H9 (cell line): ENCODE results near the gene AFF2. TPM values are rescaled to one million over a fixed set of nuclear protein-coding genes. Genes with fewer than 3 reads are reported as not detected.

Experiments used
- DNase-seq: peaks from one replicate; pipeline ENCODE4 v3.0.0-alpha.2; 2017
- H2AFZ ChIP-seq: one replicate; pipeline ENCODE4 v1.6.1; 2013; ENCODE audit warnings: mild to moderate bottlenecking, low read length, control low read depth, moderate library complexity
- H2AK5ac ChIP-seq: 2 replicates; pipeline ENCODE4 v1.6.1; 2013; ENCODE audit warnings: low read length, control low read depth, mixed read lengths; ENCODE audit not compliant: insufficient read length
- H2BK120ac ChIP-seq: one replicate; pipeline ENCODE4 v1.6.1; 2013; ENCODE audit warnings: low read depth, mild to moderate bottlenecking, low read length, control low read depth, inconsistent platforms; ENCODE audit not compliant: poor library complexity, severe bottlenecking
- H2BK12ac ChIP-seq: 2 replicates; pipeline ENCODE4 v1.6.1; 2013; ENCODE audit warnings: low read length, control low read depth, mixed read lengths, low read depth; ENCODE audit not compliant: insufficient read length
- H2BK15ac ChIP-seq: 2 replicates; pipeline ENCODE4 v1.6.1; 2013; ENCODE audit warnings: low read depth, low read length, control low read depth
- H2BK20ac ChIP-seq: one replicate; pipeline ENCODE4 v1.6.1; 2013; ENCODE audit warnings: low read depth, mild to moderate bottlenecking, low read length, control low read depth, inconsistent platforms; ENCODE audit not compliant: poor library complexity, severe bottlenecking
- H2BK5ac ChIP-seq: 2 replicates; pipeline ENCODE4 v1.6.1; 2013; ENCODE audit warnings: low read length, control low read depth, mixed read lengths; ENCODE audit not compliant: insufficient read length
- H3K14ac ChIP-seq: 2 replicates; pipeline ENCODE4 v1.6.1; 2013; ENCODE audit warnings: low read length, control low read depth; ENCODE audit not compliant: insufficient read depth
- H3K18ac ChIP-seq: 2 replicates; pipeline ENCODE4 v1.6.1; 2013; ENCODE audit warnings: low read depth, mild to moderate bottlenecking, mixed read lengths, low read length, control low read depth; ENCODE audit not compliant: insufficient read length
- H3K23ac ChIP-seq: 2 replicates; pipeline ENCODE4 v1.6.1; 2013; ENCODE audit warnings: low read length, control low read depth, mixed read lengths, low read depth; ENCODE audit not compliant: insufficient read length
- H3K23me2 ChIP-seq: 2 replicates; pipeline ENCODE4 v1.6.1; 2013; ENCODE audit warnings: low read depth, mild to moderate bottlenecking, mixed read lengths, low read length, control low read depth; ENCODE audit not compliant: insufficient read length, poor library complexity, severe bottlenecking
- H3K27ac ChIP-seq: 2 replicates; pipeline ENCODE4 v1.5.1; 2013; ENCODE audit warnings: low read length, control low read depth, mixed read lengths, low read depth; ENCODE audit not compliant: insufficient read length
- H3K27me3 ChIP-seq: 2 replicates; pipeline ENCODE4 v1.6.1; 2013; ENCODE audit warnings: low read length, control low read depth, inconsistent platforms; ENCODE audit not compliant: insufficient read depth
- H3K4ac ChIP-seq: 2 replicates; pipeline ENCODE4 v1.6.1; 2013; ENCODE audit warnings: low read depth, mild to moderate bottlenecking, control low read depth, inconsistent platforms, low read length, moderate library complexity
- H3K4me1 ChIP-seq: 2 replicates; pipeline ENCODE4 v1.6.1; 2013; ENCODE audit warnings: low read length, control low read depth, inconsistent platforms; ENCODE audit not compliant: insufficient read depth
- H3K4me2 ChIP-seq: 2 replicates; pipeline ENCODE4 v1.6.1; 2013; ENCODE audit warnings: low read length, control low read depth, mixed read lengths; ENCODE audit not compliant: insufficient read length, insufficient read depth
- H3K56ac ChIP-seq: 2 replicates; pipeline ENCODE4 v1.6.1; 2013; ENCODE audit warnings: low read depth, mild to moderate bottlenecking, mixed read lengths, low read length, control low read depth; ENCODE audit not compliant: insufficient read length
- H3K79me1 ChIP-seq: 2 replicates; pipeline ENCODE4 v1.6.1; 2013; ENCODE audit warnings: low read depth, mild to moderate bottlenecking, moderate library complexity, low read length, control low read depth, inconsistent platforms; ENCODE audit not compliant: insufficient read depth, poor library complexity, severe bottlenecking
- H3K79me2 ChIP-seq: 2 replicates; pipeline ENCODE4 v1.6.1; 2013; ENCODE audit warnings: low read length, control low read depth, inconsistent platforms; ENCODE audit not compliant: insufficient read depth
- H3K9ac ChIP-seq: 2 replicates; pipeline ENCODE4 v1.6.1; 2013; ENCODE audit warnings: low read length, control low read depth, mixed read lengths; ENCODE audit not compliant: insufficient read length; ENCODE audit errors: extremely low read depth
- H3K9me3 ChIP-seq: one replicate; pipeline ENCODE4 v1.6.1; 2013; ENCODE audit warnings: low read depth, low read length, inconsistent platforms; ENCODE audit not compliant: control insufficient read depth
- H3T11ph ChIP-seq: one replicate; pipeline ENCODE4 v1.6.1; 2013; ENCODE audit warnings: mild to moderate bottlenecking, low read length, control low read depth, inconsistent platforms
- H4K20me1 ChIP-seq: one replicate; pipeline ENCODE4 v1.6.1; 2013; ENCODE audit not compliant: control insufficient read depth, insufficient read length, insufficient read depth
- H4K5ac ChIP-seq: 2 replicates; pipeline ENCODE4 v1.6.1; 2013; ENCODE audit warnings: low read depth, mild to moderate bottlenecking, mixed read lengths, low read length, control low read depth; ENCODE audit not compliant: insufficient read length
- H4K8ac ChIP-seq: replicated peaks from 2 replicates; pipeline ENCODE4 v1.6.1; 2013; ENCODE audit warnings: low read length, control low read depth, mixed read lengths, low read depth; ENCODE audit not compliant: insufficient read length
- H4K91ac ChIP-seq: 2 replicates; pipeline ENCODE4 v1.6.1; 2013; ENCODE audit warnings: low read depth, mild to moderate bottlenecking, moderate library complexity, mixed read lengths, low read length, control low read depth; ENCODE audit not compliant: insufficient read length
- H3K27ac Mint-ChIP-seq, 3 experiments: 2 replicates in 2 of 3; 3 replicates in 1 of 3; pipeline ENCODE4 v1.8.0; 2020 to 2021; ENCODE audit warnings: mixed read lengths in 3 of 3, mild to moderate bottlenecking in 1 of 3, moderate library complexity in 1 of 3
- H3K27me3 Mint-ChIP-seq: 2 replicates; pipeline ENCODE4 v1.8.0; 2021; ENCODE audit warnings: low read depth, mild to moderate bottlenecking, moderate library complexity, mixed read lengths
- H3K36me3 Mint-ChIP-seq, 3 experiments: 2 replicates in 2 of 3; 3 replicates in 1 of 3; pipeline ENCODE4 v1.8.0; 2020 to 2021; ENCODE audit warnings: low read depth in 3 of 3, mixed read lengths in 3 of 3; ENCODE audit not compliant: insufficient read depth in 1 of 3
- H3K4me1 Mint-ChIP-seq, 2 experiments: 2 replicates each; pipeline ENCODE4 v1.8.0; 2020; ENCODE audit warnings: mixed read lengths in 2 of 2
- H3K4me3 Mint-ChIP-seq, 2 experiments: 2 replicates in 1 of 2; 3 replicates in 1 of 2; pipeline ENCODE4 v1.8.0; 2020 to 2021; ENCODE audit warnings: mild to moderate bottlenecking in 2 of 2, mixed read lengths in 2 of 2, moderate library complexity in 1 of 2
- H3K9me3 Mint-ChIP-seq, 2 experiments: 2 replicates in 1 of 2; 3 replicates in 1 of 2; pipeline ENCODE4 v1.8.0; 2020; ENCODE audit warnings: mild to moderate bottlenecking in 2 of 2, mixed read lengths in 2 of 2, moderate library complexity in 1 of 2
- WGBS: extraction: QIAGEN DNeasy Blood & Tissue Kit; methylation state at CpG from one replicate; pipeline ENCODE4 v1.1.7; 2013; ENCODE audit warnings: missing lambda C conversion rate, low lambda C conversion rate, mixed read lengths; ENCODE audit not compliant: insufficient read length; ENCODE audit errors: extremely low coverage; 5-methylcytosine and 5-hydroxymethylcytosine counted together
- total RNA-seq: library from RNA; stranded (reverse); gene quantifications from 2 replicates; pipeline ENCODE4 v1.2.1, GENCODE V29; 2021
- TF ChIP-seq, protein P1 (sequence below): fragments of 200-600 bp; sonication (generic); conservative IDR thresholded peaks from 3 replicates; pipeline ENCODE4 v1.8.0; 2021; ENCODE audit warnings: antibody characterized with exemption, mild to moderate bottlenecking

AFF2 gene
- total RNA-seq, 1 experiment from 2014 or later, result 14.6 TPM

DNA sequence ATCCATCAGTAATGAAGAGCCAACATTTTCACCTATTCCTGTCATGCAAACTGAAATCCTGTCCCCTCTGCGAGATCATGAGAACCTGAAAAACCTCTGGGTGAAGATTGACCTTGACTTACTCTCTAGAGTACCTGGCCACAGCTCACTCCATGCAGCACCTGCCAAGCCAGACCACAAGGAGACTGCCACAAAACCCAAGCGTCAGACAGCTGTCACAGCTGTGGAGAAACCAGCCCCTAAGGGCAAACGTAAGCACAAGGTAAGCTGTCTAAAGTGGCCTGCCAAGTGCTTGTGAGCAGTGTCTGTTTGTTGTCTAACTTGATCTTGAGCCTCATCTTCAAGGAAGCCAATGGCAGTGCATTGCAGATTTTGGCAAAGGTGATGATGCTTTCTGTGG is 455.9 kb downstream of the AFF2 start:
- H3K4me3 Mint-ChIP-seq, result no peak overlapping the region
- no peak overlapping the region for H3K27ac Mint-ChIP-seq
- no peaks in the 10 kb centered on the region for H3K27me3 ChIP-seq
- H3K4me1 ChIP-seq, result no peaks in the 10 kb centered on the region
- no peak overlapping the region for H2AFZ ChIP-seq
- H3K4ac ChIP-seq, result no peak overlapping the region
- no peak overlapping the region for H3K27ac ChIP-seq
- no peak overlapping the region for H2BK12ac ChIP-seq
- H3K18ac ChIP-seq, result no peak overlapping the region
- H3K79me2 ChIP-seq, result no peaks in the 10 kb centered on the region
- H4K20me1 ChIP-seq, result no peaks in the 10 kb centered on the region
- no peak overlapping the region for H2BK15ac ChIP-seq
- H3K36me3 Mint-ChIP-seq, result peaks cover 0 to 10% (median 2%) of the 10 kb centered on the region in 3 experiments; a peak in 5 of 7 replicates
- H3K14ac ChIP-seq, result no peak overlapping the region
- no peak overlapping the region for H2AK5ac ChIP-seq
- peaks cover 65 to 74% of the 10 kb centered on the region in 2 experiments for H3K9me3 Mint-ChIP-seq
- H3K56ac ChIP-seq, result no peak overlapping the region
- TF ChIP-seq, protein P1, sequence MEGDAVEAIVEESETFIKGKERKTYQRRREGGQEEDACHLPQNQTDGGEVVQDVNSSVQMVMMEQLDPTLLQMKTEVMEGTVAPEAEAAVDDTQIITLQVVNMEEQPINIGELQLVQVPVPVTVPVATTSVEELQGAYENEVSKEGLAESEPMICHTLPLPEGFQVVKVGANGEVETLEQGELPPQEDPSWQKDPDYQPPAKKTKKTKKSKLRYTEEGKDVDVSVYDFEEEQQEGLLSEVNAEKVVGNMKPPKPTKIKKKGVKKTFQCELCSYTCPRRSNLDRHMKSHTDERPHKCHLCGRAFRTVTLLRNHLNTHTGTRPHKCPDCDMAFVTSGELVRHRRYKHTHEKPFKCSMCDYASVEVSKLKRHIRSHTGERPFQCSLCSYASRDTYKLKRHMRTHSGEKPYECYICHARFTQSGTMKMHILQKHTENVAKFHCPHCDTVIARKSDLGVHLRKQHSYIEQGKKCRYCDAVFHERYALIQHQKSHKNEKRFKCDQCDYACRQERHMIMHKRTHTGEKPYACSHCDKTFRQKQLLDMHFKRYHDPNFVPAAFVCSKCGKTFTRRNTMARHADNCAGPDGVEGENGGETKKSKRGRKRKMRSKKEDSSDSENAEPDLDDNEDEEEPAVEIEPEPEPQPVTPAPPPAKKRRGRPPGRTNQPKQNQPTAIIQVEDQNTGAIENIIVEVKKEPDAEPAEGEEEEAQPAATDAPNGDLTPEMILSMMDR, result no peak
- H3T11ph ChIP-seq, result no peak overlapping the region
- H3K4me1 Mint-ChIP-seq, result peaks cover 2 to 11% of the 10 kb centered on the region in 2 experiments; a peak in 2 of 4 replicates
- H3K9ac ChIP-seq, result no peak overlapping the region
- no CpG with 5 or more reads among the region's 3 CpGs for WGBS
- H3K9me3 ChIP-seq, result peaks cover 55% of the 10 kb centered on the region
- H3K4me2 ChIP-seq, result no peak overlapping the region
- H2BK20ac ChIP-seq, result no peak overlapping the region
- no peak overlapping the region for H4K91ac ChIP-seq
- no peak overlapping the region for H2BK120ac ChIP-seq
- DNase-seq, result no peak
- H4K8ac ChIP-seq, result no peak overlapping the region
- H3K79me1 ChIP-seq, result no peaks in the 10 kb centered on the region
- no peak overlapping the region for H2BK5ac ChIP-seq
- no peaks in the 10 kb centered on the region for H3K23me2 ChIP-seq
- H4K5ac ChIP-seq, result no peak overlapping the region
- H3K27me3 Mint-ChIP-seq, result no peaks in the 10 kb centered on the region; the same call in 1 of the 2 replicates
- no peak overlapping the region for H3K23ac ChIP-seq
